ENCODE measurements around the gene CSNK1G2.

Gene CSNK1G2

GRCh38 chr19:1990230-1991017 is 49.5 kb downstream of the CSNK1G2 start:
- FAIRE-seq (no peak), DNase-seq (ENCODE audit: insufficient read length, low spot score) (no peak)
- TF ChIP-seq POLR2A (IDR thresholded peaks at IDR 0.05; ENCODE audit: low read depth, low read length) (no peak), PAX5 (IDR thresholded peaks at IDR 0.05; ENCODE audit: insufficient read depth, low read length, severe bottlenecking) (no peak), SPI1 (IDR thresholded peaks at IDR 0.05; ENCODE audit: low read depth, low read length) (no peak), TAF1 (IDR thresholded peaks at IDR 0.05; ENCODE audit: low read depth, low read length) (no peak), POU2F2 (IDR thresholded peaks at IDR 0.05; ENCODE audit: low read depth, low read length) (no peak), POLR2AphosphoS5 (IDR thresholded peaks at IDR 0.05; ENCODE audit: low read depth, low read length) (no peak)

GRCh38 chr19:1991018-1991913 is 50.3 kb downstream of the CSNK1G2 start:
- DNase-seq (ENCODE audit: insufficient read length, low spot score) (no peak), FAIRE-seq (no peak)
- no peak for TF ChIP-seq POLR2A (IDR thresholded peaks at IDR 0.05; ENCODE audit: low read depth, low read length)
- TF ChIP-seq TAF1 (IDR thresholded peaks at IDR 0.05; ENCODE audit: low read depth, low read length) = no peak
- TF ChIP-seq PAX5 (IDR thresholded peaks at IDR 0.05; ENCODE audit: insufficient read depth, low read length, severe bottlenecking) = no peak
- TF ChIP-seq SPI1 (IDR thresholded peaks at IDR 0.05; ENCODE audit: low read depth, low read length) = no peak
- no peak for TF ChIP-seq POU2F2 (IDR thresholded peaks at IDR 0.05; ENCODE audit: low read depth, low read length)
- no peak for TF ChIP-seq POLR2AphosphoS5 (IDR thresholded peaks at IDR 0.05; ENCODE audit: low read depth, low read length)

- TF ChIP-seq PAX5 (IDR thresholded peaks at IDR 0.05; ENCODE audit: insufficient read depth, low read length, severe bottlenecking) = no peak
- no peak for TF ChIP-seq POU2F2 (IDR thresholded peaks at IDR 0.05; ENCODE audit: low read depth, low read length)
- no peak for TF ChIP-seq POLR2A (IDR thresholded peaks at IDR 0.05; ENCODE audit: low read depth, low read length)
- no peak for TF ChIP-seq POLR2AphosphoS5 (IDR thresholded peaks at IDR 0.05; ENCODE audit: low read depth, low read length)
- no peak for TF ChIP-seq TAF1 (IDR thresholded peaks at IDR 0.05; ENCODE audit: low read depth, low read length)
- no peak for TF ChIP-seq SPI1 (IDR thresholded peaks at IDR 0.05; ENCODE audit: low read depth, low read length)
- FAIRE-seq (no peak), DNase-seq (ENCODE audit: insufficient read length, low spot score) (no peak)
Measured at GRCh38 chr19:1992759-1993260, 51.8 kb downstream of the CSNK1G2 start.

GRCh38 chr19:1997353-1998233 is 56.6 kb downstream of the CSNK1G2 start:
- TF ChIP-seq PAX5 (IDR thresholded peaks at IDR 0.05; ENCODE audit: insufficient read depth, low read length, severe bottlenecking) (no peak), POLR2AphosphoS5 (IDR thresholded peaks at IDR 0.05; ENCODE audit: low read depth, low read length) (no peak), POU2F2 (IDR thresholded peaks at IDR 0.05; ENCODE audit: low read depth, low read length) (0 out of 2 replicates have a peak, but pooled peaks have one; percentile 30), SPI1 (IDR thresholded peaks at IDR 0.05; ENCODE audit: low read depth, low read length) (no peak), POLR2A (IDR thresholded peaks at IDR 0.05; ENCODE audit: low read depth, low read length) (no peak)
- DNase-seq (ENCODE audit: insufficient read length, low spot score) = no peak

DNA sequence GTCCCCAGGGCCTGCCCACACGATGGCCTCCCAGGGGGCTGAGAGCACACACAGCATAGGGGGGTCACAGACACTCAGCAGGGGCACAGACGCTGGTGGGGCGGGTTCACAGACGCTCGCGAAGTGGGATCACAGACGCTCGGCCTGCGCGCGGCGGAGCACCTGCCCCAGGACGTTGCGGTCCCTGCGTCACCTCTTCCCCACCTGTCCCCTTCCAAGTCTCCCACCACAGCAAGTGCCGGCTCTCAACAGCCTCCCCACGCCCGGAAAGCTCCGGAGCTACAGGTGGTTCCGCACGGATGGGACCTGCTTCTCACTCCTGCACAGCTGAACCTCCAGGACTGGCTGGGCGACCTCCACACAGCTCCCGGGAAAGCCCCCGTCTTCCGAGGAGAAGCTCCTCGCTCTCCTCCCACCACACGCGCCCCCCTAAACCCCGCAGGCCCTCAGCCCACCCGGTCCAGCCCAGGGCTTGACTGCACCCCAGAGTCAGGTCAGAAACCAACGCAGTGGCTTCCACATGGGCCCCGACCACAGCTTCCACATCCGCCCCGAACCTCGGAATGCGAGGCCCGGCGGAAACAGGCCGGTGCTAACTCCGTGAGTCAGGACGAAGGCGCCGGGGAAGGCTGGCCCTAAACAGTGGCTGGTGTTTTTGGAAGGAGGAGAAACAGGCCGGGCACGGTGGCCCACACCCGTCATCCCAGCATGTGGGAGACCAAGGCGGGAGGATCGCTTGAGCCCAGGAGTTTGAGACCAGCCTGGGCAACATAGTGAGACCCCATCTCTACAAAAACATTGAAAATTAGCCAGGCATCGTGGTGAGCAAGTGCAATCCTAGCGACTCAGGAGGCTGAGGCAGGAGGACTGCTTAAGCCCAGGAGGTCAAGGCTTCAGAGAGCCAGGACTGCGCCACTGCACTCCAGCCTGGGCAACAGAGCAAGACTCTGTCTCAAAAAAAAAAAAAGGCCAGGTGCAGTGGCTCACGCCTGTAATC is 58.0 kb downstream of the CSNK1G2 start:
- TF ChIP-seq POU2F2 (IDR thresholded peaks at IDR 0.05; ENCODE audit: low read depth, low read length) (no peak), TAF1 (IDR thresholded peaks at IDR 0.05; ENCODE audit: low read depth, low read length) (no peak), PAX5 (IDR thresholded peaks at IDR 0.05; ENCODE audit: insufficient read depth, low read length, severe bottlenecking) (no peak), POLR2AphosphoS5 (IDR thresholded peaks at IDR 0.05; ENCODE audit: low read depth, low read length) (no peak), SPI1 (IDR thresholded peaks at IDR 0.05; ENCODE audit: low read depth, low read length) (no peak), POLR2A (IDR thresholded peaks at IDR 0.05; ENCODE audit: low read depth, low read length) (no peak)
- DNase-seq (ENCODE audit: insufficient read length, low spot score) (no peak), FAIRE-seq (no peak)

More at GRCh38 chr19:1997353-1998233, 56.6 kb downstream of the CSNK1G2 start:
- peak; percentile 70 for FAIRE-seq

DNA sequence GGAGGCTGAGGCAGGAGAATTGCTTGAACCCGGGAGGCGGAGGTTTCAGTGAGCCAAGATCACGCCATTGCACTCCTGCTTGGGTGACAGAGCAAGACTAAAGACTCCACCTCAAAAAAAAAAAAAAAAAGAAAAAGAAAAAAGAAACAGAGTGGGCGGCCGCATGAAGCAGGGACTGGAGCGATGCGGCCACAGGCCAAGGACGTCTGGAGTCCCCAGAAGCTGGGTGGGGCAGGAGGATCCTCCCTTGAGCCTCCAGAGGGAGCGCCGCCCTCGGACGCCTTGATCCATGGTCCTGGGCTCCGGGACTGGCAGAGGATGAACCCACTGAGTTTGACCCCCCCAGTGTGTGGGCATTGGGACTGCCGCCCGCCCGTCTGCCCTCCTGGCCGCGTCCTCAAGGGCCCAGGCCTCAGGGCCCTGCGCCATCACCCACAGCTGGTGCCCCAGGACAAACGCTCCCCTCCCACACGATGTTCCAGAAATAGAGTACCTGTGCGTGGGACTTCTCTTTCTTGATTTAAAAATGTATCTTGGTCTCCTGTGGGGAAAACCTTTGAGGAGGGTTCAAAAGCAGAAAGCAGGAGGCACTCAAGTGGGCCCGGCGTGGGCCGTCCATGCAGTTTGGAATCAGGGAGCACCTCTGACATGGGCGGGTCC is 59.0 kb downstream of the CSNK1G2 start:
- DNase-seq (ENCODE audit: insufficient read length, low spot score) = no peak
- no peak for FAIRE-seq
- no peak for TF ChIP-seq PAX5 (IDR thresholded peaks at IDR 0.05; ENCODE audit: insufficient read depth, low read length, severe bottlenecking)
- TF ChIP-seq POLR2AphosphoS5 (IDR thresholded peaks at IDR 0.05; ENCODE audit: low read depth, low read length) = no peak
- TF ChIP-seq POU2F2 (IDR thresholded peaks at IDR 0.05; ENCODE audit: low read depth, low read length) = no peak
- TF ChIP-seq TAF1 (IDR thresholded peaks at IDR 0.05; ENCODE audit: low read depth, low read length) = no peak
- TF ChIP-seq POLR2A (IDR thresholded peaks at IDR 0.05; ENCODE audit: low read depth, low read length) = no peak

DNA sequence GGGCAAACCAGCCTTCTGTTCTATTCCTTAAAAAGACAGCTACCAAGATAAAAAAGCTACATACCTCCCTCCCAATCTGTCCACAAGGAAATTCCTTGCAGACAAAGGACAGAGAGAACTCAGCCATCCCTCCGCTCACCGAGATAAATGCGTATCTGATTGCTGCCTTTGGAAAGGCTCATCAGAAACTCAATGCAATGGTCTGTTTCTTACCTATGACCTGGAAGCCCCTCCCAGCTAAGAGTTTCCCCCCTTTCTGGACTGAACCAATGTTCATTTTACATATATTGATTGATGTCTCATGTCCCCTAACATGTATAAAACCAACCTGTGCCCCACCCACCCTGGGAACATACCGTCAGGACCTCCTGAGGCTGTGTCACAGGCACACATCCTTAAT is 62.9 kb downstream of the CSNK1G2 start:
- DNase-seq (ENCODE audit: insufficient read length, low spot score) = no peak
- TF ChIP-seq PAX5 (IDR thresholded peaks at IDR 0.05; ENCODE audit: insufficient read depth, low read length, severe bottlenecking) = no peak
- TF ChIP-seq SPI1 (IDR thresholded peaks at IDR 0.05; ENCODE audit: low read depth, low read length) = no peak
- no peak for TF ChIP-seq POU2F2 (IDR thresholded peaks at IDR 0.05; ENCODE audit: low read depth, low read length)
- no peak for TF ChIP-seq TAF1 (IDR thresholded peaks at IDR 0.05; ENCODE audit: low read depth, low read length)
- TF ChIP-seq POLR2A (IDR thresholded peaks at IDR 0.05; ENCODE audit: low read depth, low read length) = no peak
- no peak for TF ChIP-seq POLR2AphosphoS5 (IDR thresholded peaks at IDR 0.05; ENCODE audit: low read depth, low read length)

More for the DNA sequence above, 62.9 kb downstream of the CSNK1G2 start:
- no peak for FAIRE-seq

Data from GM12891 (cell line).